Epithelial cell of esophagus (primary cell): ENCODE results near the gene NHLRC1.
A peak's percentile ranks its signal among the peaks of the same experiment; 100 is the strongest.

Source experiments
- DNase-seq: peaks from one replicate; pipeline ENCODE4 v3.0.0; 2010; ENCODE audit warnings: low read depth
- H3K4me3 ChIP-seq: 2 replicates; pipeline ENCODE4 v1.5.1; 2011; ENCODE audit warnings: mild to moderate bottlenecking, low read length, control low read depth
- CTCF ChIP-seq: IDR thresholded peaks from 2 replicates; pipeline ENCODE4 v1.5.1; 2011; ENCODE audit warnings: low read depth, mild to moderate bottlenecking, low read length, control low read depth, inconsistent platforms; ENCODE audit not compliant: insufficient read depth; ENCODE audit errors: missing control alignments

NHLRC1 gene

GRCh38 chr6:18148304-18149025 lies 26.0 kb upstream of the NHLRC1 start:
- peak; percentile 92 for DNase-seq
- no peak for TF ChIP-seq CTCF
- no peak overlapping the region for H3K4me3 ChIP-seq

- H3K4me3 ChIP-seq, result no peak overlapping the region
- TF ChIP-seq CTCF, result no peak
- no peak for DNase-seq
These were observed 25.1 kb upstream of the NHLRC1 start for GRCh38 chr6:18147616-18148015.

GRCh38 chr6:18147160-18147559 lies 24.7 kb upstream of the NHLRC1 start:
- no peak overlapping the region for H3K4me3 ChIP-seq
- peak; percentile 77 for DNase-seq
- TF ChIP-seq CTCF, result no peak

- no peak for TF ChIP-seq CTCF
- H3K4me3 ChIP-seq, result no peak overlapping the region
These were observed 20.0 kb upstream of the NHLRC1 start for GRCh38 chr6:18142591-18142861.

GRCh38 chr6:18141805-18142590 lies 19.5 kb upstream of the NHLRC1 start:
- no peak for TF ChIP-seq CTCF
- H3K4me3 ChIP-seq, result no peak overlapping the region
- DNase-seq, result no peak

More at GRCh38 chr6:18142591-18142861, 20.0 kb upstream of the NHLRC1 start:
- DNase-seq, result no peak

- no peak overlapping the region for H3K4me3 ChIP-seq
- TF ChIP-seq CTCF, result no peak
- no peak for DNase-seq
These were observed 17.6 kb upstream of the NHLRC1 start for GRCh38 chr6:18139935-18140621.
